ENCODE measurements around the gene MCOLN1. TPM values are rescaled to one million over a fixed set of nuclear protein-coding genes. Genes with fewer than 3 reads are reported as not detected.
A peak's percentile ranks its signal among the peaks of the same experiment; 100 is the strongest.

The MCOLN1 gene
- total and polyA plus RNA-seq, 2 of the 8 experiments (the other 6 are each of a cell fraction or from before 2014, with no cell fraction given), result 19.1 to 40.0 TPM

DNA sequence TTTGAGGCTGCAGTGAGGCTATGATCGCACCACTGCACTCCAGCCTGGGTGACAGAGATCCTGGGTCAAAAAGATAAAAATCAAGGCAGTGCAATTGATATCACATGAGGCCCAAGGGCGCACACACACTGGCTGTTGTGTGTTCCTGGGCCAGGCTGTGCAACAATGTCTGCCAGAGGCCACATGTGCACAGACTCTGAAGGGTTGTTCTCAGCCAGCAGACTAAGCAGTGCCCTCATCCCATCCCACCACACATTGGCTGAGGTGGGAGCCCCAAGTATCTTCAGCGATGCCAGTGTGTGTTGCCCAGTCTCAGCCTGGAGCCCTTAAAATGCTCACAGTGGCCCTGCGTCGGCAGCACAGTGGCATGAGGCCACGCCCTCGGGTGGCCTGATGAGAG lies 46.2 kb upstream of the MCOLN1 start:
- no peaks in the 10 kb centered on the region; the same call in 1 of the 2 replicates for H3K23me2 ChIP-seq (ENCODE audit: low read depth, low read length)
- 0 out of 2 replicates have a peak overlapping the region, but pooled peaks have one; percentile 7 for H2BK12ac ChIP-seq (ENCODE audit: low read depth, low read length)
- peaks cover 0 to 1% of the 10 kb centered on the region in 2 experiments for H4K20me1 ChIP-seq (replicated peaks in 1 of 2; ENCODE audit: control insufficient read depth in 1 of 2, insufficient read depth in 2 of 2, low read length in 2 of 2)
- H3K18ac ChIP-seq (ENCODE audit: extremely low read depth, low read length), result no peak overlapping the region
- no peak overlapping the region for H2BK120ac ChIP-seq (replicated peaks; ENCODE audit: low read depth, low read length)
- no peak overlapping the region for H3K14ac ChIP-seq (ENCODE audit: insufficient read length)
- H3K27ac ChIP-seq (ENCODE audit: low read depth, low read length), result no peak overlapping the region
- H3K56ac ChIP-seq (replicated peaks; ENCODE audit: insufficient read length, low read depth, low read length), result no peak overlapping the region
- no peak for DNase-seq (ENCODE audit: low read depth in 1 of 2, low spot score in 2 of 2)
- H3K4ac ChIP-seq (replicated peaks; ENCODE audit: insufficient read length, low read depth, low read length), result no peak overlapping the region
- no peak overlapping the region for H3K9ac ChIP-seq (replicated peaks in 1 of 4; ENCODE audit: extremely low read depth in 1 of 4, low read depth in 3 of 4, low read length in 3 of 4)
- H4K8ac ChIP-seq (ENCODE audit: extremely low read depth, insufficient read depth, low read length), result no peak overlapping the region
- H2BK15ac ChIP-seq (ENCODE audit: low read length), result no peak overlapping the region
- no peak overlapping the region for H3K23ac ChIP-seq (ENCODE audit: insufficient read length)
- no peak overlapping the region for H2AK5ac ChIP-seq (ENCODE audit: low read depth, low read length)
- no peak overlapping the region for H4K91ac ChIP-seq (replicated peaks; ENCODE audit: insufficient read length, low read length)
- H2AFZ ChIP-seq (ENCODE audit: low read length), result no peak overlapping the region
- no peak overlapping the region for H3K4me2 ChIP-seq (ENCODE audit: insufficient read depth in 1 of 2, low read depth in 2 of 2, low read length in 2 of 2)
- H4K5ac ChIP-seq (ENCODE audit: insufficient read length, low read depth, low read length), result no peak overlapping the region
- ChIA-PET POLR2A (ENCODE audit: partially characterized antibody) (interaction anchor here (1.4 kb wide), 1 partner anchor 35 kb away, joined by 3 read pairs; no protein-coding TSS in a partner anchor), CTCF (ENCODE audit: partially characterized antibody) (interaction anchor here (0.7 to 2.9 kb wide), 5 partner anchors 10 to 264 kb away, joined by 3 to 12 read pairs (median 4); a partner anchor contains a TSS)
- no peak overlapping the region for H2BK20ac ChIP-seq (ENCODE audit: low read length)
- peaks cover 0 to 3% (median 2%) of the 10 kb centered on the region in 4 experiments; a peak in 2 of 7 replicates for H3K4me1 ChIP-seq (replicated peaks in 1 of 4; ENCODE audit: control insufficient read depth in 3 of 4, insufficient read depth in 4 of 4, low read length in 3 of 4)
- no peaks in the 10 kb centered on the region for H3K9me3 ChIP-seq (ENCODE audit: insufficient read depth in 2 of 2, low read depth in 1 of 2, low read length in 1 of 2)
- TF ChIP-seq RAD21 (IDR thresholded peaks at IDR 0.05 in 1 of 2, conservative IDR thresholded peaks at IDR 0.05 in 1 of 2; ENCODE audit: low read depth in 2 of 2, low read length in 2 of 2) (no peak), TCF12 (IDR thresholded peaks at IDR 0.05; ENCODE audit: low read depth, low read length) (no peak), SP2 (IDR thresholded peaks at IDR 0.05; ENCODE audit: low read length) (no peak), SIX5 (IDR thresholded peaks at IDR 0.05; ENCODE audit: low read depth, low read length) (no peak), BRCA1 (IDR thresholded peaks at IDR 0.05; ENCODE audit: low read depth, low read length) (no peak), KDM1A (IDR thresholded peaks at IDR 0.05; ENCODE audit: borderline replicate concordance, low read length) (no peak), POLR2AphosphoS5 (IDR thresholded peaks at IDR 0.05; ENCODE audit: low read depth, low read length) (no peak), POU5F1 (IDR thresholded peaks at IDR 0.05; ENCODE audit: low read depth, low read length) (no peak)
- TF ChIP-seq, protein P1, sequence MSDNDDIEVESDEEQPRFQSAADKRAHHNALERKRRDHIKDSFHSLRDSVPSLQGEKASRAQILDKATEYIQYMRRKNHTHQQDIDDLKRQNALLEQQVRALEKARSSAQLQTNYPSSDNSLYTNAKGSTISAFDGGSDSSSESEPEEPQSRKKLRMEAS (IDR thresholded peaks at IDR 0.05), result no peak
- no peaks in the 10 kb centered on the region for H3K27me3 ChIP-seq (replicated peaks in 1 of 4; ENCODE audit: control insufficient read depth in 3 of 4, extremely low read depth in 1 of 4, insufficient read depth in 3 of 4, low read length in 3 of 4)
- H3K36me3 ChIP-seq (ENCODE audit: control insufficient read depth in 2 of 4, insufficient read depth in 4 of 4, low read length in 3 of 4), result 0 out of 8 replicates have a peak, but pooled peaks cover 0 to under 1% (median 0%) of the 10 kb centered on the region in 4 experiments
- H2BK5ac ChIP-seq (ENCODE audit: low read depth, low read length), result peak overlapping the region; percentile 32; the same call in 1 of the 2 replicates
- no peak for FAIRE-seq
- WGBS, 2 experiments (ENCODE audit: extremely low coverage in 1 of 2, insufficient coverage in 1 of 2, insufficient read length in 1 of 2, insufficient replicate concordance in 2 of 2, low coverage in 1 of 2, low lambda C conversion rate in 2 of 2, missing lambda C conversion rate in 1 of 2), result 94% methylated on average over 7 of the region's 7 CpGs; no CpG with 5 or more reads in 1 of the 2 experiments
- H3K79me1 ChIP-seq (ENCODE audit: low read depth, low read length), result no peaks in the 10 kb centered on the region
- H3K79me2 ChIP-seq (ENCODE audit: control insufficient read depth in 1 of 2, insufficient read depth in 2 of 2, low read length in 2 of 2), result no peaks in the 10 kb centered on the region
- no peak overlapping the region for H3K4me3 ChIP-seq (ENCODE audit: extremely low read depth in 1 of 4, insufficient read depth in 2 of 4, low read depth in 3 of 4, low read length in 4 of 4)
